SU-DHL-6 (cell line): Measurements from ENCODE around the gene PEX11B.

Experiments used
- CTCF ChIP-seq: fragments of 200-600 bp; sonication (generic); IDR thresholded peaks from one replicate; pipeline ENCODE4 v1.5.1; 2017; ENCODE audit warnings: antibody characterized with exemption, mild to moderate bottlenecking, low read length, moderate library complexity; ENCODE audit not compliant: insufficient read depth, poor library complexity, severe bottlenecking
- EZH2phosphoT487 ChIP-seq: fragments of 200-600 bp; sonication (generic), shearing (Covaris generic); conservative IDR thresholded peaks from 2 replicates; pipeline ENCODE4 v1.6.1; 2018; ENCODE audit warnings: mild to moderate bottlenecking, antibody characterized with exemption, low read length, moderate library complexity, mixed read lengths

DNA sequence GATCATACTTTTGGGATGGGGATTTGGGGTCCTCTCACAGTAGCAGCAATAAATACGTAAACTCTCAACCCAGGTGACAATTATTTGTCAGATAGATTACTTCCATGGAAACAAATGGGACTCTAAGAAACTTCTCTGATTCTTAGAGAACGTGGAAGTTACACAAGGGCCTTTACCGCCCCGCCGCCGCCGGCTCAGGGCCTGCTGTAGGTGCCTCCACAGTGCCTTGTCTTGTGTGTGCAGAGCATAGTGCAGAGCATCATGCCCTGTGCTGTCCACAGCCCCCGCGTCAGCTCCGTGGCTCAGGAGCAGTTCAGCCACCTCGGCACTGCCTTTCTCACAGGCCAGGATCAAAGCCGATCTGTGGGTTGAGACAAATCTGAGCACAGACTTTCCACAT, 43.9 kb downstream of the PEX11B start:
- no peak for TF ChIP-seq CTCF
- TF ChIP-seq EZH2phosphoT487, result no peak
